Effector memory CD4-positive, alpha-beta T cell (primary cell): ENCODE results near the gene NFATC3.

Experiments used
- DNase-seq, 3 donors: peaks; one replicate each; pipeline ENCODE4 v3.0.0-alpha.2; 2020
- H3K27ac ChIP-seq: 2 replicates; pipeline ENCODE4 v1.7.0; 2013; ENCODE audit warnings: mild to moderate bottlenecking, low read length, moderate library complexity; ENCODE audit not compliant: insufficient read depth, poor library complexity, severe bottlenecking
- H3K27me3 ChIP-seq: replicated peaks from 2 replicates; pipeline ENCODE4 v1.7.0; 2013; ENCODE audit warnings: mild to moderate bottlenecking, low read length; ENCODE audit not compliant: insufficient read depth, control insufficient read depth, poor library complexity, severe bottlenecking
- H3K36me3 ChIP-seq: 2 replicates; pipeline ENCODE4 v1.7.0; 2013; ENCODE audit warnings: mild to moderate bottlenecking, low read length, moderate library complexity; ENCODE audit not compliant: control insufficient read depth, insufficient read depth
- H3K4me1 ChIP-seq: 2 replicates; pipeline ENCODE4 v1.7.0; 2013; ENCODE audit warnings: low read length, mild to moderate bottlenecking; ENCODE audit not compliant: control insufficient read depth, insufficient read depth, poor library complexity, severe bottlenecking
- H3K4me3 ChIP-seq: 2 replicates; pipeline ENCODE4 v1.7.0; 2013; ENCODE audit warnings: low read length, low read depth, mild to moderate bottlenecking; ENCODE audit not compliant: insufficient read depth, poor library complexity, severe bottlenecking
- H3K9me3 ChIP-seq: 2 replicates; pipeline ENCODE4 v1.7.0; 2013; ENCODE audit warnings: mild to moderate bottlenecking, low read length, moderate library complexity; ENCODE audit not compliant: control insufficient read depth

The NFATC3 gene

DNA sequence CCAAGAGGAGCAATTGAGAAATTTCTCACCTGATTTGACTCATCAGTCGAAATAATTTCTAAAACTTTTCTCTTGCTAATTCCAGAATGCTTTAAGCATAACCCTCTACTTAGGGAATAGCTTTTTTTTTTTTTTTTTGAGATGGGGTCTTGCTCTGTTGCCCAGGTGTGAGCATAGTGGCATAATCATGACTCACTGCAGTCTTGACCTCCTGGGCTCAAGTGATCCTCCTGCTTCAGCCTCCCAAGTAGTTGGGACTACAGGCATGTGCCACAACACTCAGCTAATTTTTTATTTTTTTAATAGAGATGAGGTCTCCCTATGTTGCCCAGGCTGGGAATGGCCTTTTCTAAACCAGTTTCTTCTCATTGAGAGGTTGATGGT, 13.7 kb upstream of the NFATC3 start:
- H3K36me3 ChIP-seq, result peaks cover 6% of the 10 kb centered on the region
- DNase-seq, result no peak
- no peak overlapping the region for H3K27ac ChIP-seq
- peaks cover 73% of the 10 kb centered on the region for H3K4me1 ChIP-seq
- no peak overlapping the region for H3K4me3 ChIP-seq
- no peaks in the 10 kb centered on the region for H3K9me3 ChIP-seq
- no peaks in the 10 kb centered on the region for H3K27me3 ChIP-seq

DNA sequence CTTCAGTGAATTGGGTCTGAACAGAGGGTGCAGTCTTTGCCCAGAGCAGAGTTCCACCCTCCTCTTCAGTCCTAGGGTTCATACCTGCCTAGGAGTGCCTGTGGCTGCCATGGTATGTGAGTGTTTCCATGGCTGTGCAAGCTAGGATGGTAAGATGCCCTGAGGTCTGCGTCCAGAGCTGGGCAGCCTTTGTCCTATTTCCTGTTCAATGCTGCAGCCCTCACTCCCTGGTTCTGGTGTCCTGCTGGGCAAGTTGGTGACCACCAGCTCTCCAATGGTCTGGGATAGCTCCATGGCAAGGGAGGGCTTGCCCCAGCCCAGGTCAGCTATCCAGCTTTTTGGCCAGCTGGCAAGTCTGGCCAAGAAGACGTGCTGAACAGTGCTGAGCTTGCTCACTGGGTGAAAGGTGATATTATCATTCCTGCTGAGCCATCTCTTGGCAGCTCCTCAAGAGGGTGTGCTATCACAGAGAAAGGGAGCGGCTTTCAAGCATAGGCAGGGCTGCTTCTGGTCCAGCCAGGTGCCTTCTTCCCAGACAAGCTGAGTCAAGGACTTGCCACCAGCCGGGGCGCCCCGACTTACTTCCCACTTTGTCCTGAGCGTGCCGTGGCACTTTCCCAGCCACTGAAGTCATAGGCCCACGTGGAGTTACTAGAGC, 13.0 kb upstream of the NFATC3 start:
- H3K4me1 ChIP-seq, result peaks cover 73% of the 10 kb centered on the region
- H3K36me3 ChIP-seq, result peaks cover 4% of the 10 kb centered on the region
- no peak overlapping the region for H3K27ac ChIP-seq
- H3K4me3 ChIP-seq, result no peak overlapping the region
- no peak for DNase-seq
- H3K27me3 ChIP-seq, result no peaks in the 10 kb centered on the region
- H3K9me3 ChIP-seq, result no peaks in the 10 kb centered on the region

DNA sequence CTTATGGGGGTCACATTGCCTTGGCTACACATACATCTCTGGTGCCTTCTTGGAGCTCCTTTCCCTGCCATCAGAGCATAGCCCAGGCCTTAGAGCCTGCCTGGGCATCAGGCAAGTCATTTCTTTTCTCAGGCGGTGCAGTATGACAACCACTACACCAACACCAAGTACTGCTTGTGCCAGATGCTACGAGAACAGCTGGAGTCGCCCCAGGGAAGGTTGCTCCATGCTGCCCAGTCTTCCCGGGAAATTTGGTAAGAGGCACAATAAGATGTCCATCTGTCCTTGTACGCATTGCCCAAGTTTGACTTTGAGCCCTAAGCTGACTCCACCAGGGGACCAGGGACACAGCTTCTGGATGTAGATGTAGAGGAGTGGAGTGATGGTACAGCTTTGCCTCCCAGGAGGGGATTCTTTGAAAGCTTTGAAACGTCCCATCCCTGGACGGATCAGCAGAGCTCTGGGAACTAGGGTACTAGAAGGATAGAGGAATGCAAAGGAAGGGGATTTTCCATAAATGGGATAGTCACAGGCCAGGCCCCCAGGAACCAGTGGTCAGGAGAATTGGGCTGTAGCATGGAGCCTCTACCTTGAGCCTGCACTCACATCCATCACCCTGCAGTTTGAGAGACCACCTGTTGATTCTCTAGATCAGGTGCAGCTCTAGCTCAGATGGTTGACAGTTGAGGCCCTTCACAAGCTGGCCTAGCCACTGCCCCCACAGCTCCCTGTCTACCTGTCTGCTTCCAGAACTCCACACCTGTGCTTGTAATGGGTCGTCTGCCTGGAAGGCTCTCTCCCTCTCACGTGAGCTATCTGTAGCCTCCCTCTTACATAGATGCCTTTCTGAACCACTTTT, 11.0 kb upstream of the NFATC3 start:
- Histone ChIP-seq H3K9me3 (no peaks in the 10 kb centered on the region), H3K36me3 (peaks cover 4% of the 10 kb centered on the region), H3K27ac (peak overlapping the region; percentile 33), H3K27me3 (no peaks in the 10 kb centered on the region), H3K4me1 (peaks cover 83% of the 10 kb centered on the region), H3K4me3 (peak overlapping the region; percentile 37)
- no peak for DNase-seq

DNA sequence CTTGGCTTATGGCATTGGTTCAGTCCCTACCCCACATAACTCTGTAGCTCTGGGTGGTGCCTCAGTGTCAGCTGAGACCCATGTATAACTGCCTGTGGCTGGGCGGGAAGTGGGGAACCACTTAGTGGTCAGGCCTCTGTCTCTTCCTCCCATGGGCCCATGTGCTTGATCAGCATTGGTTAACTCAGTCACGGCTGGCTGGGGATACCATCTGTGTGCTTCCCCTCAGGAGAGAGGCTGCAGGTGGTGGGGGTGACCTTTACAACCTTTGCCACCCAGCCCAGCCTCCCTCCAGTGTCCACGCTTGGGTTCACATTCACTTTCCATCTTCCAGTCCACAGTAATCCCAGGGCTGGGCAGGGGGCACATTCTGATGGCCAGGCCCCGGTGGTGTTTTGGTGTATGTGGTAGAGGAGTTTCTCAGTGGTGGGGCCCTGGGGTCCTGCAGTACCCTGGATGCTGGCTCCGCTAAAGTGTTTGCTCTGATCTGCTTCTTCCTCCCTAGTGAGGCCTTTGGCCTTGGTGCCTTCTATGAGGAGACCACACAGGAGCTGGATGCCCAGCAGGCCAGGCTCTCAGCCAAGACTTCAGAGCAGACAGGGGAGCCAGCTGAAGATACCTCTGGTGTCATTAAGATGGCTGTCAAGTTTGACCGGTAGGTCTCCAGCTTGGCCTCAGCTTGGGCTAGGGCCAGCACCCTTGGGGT, 10.2 kb upstream of the NFATC3 start:
- Histone ChIP-seq H3K4me1 (peaks cover 82% of the 10 kb centered on the region), H3K9me3 (no peaks in the 10 kb centered on the region), H3K36me3 (peaks cover 4% of the 10 kb centered on the region), H3K27ac (peak overlapping the region; percentile 33), H3K4me3 (peak overlapping the region; percentile 37), H3K27me3 (no peaks in the 10 kb centered on the region)
- DNase-seq, result peak; percentile 57 to 63 (median 60)

DNA sequence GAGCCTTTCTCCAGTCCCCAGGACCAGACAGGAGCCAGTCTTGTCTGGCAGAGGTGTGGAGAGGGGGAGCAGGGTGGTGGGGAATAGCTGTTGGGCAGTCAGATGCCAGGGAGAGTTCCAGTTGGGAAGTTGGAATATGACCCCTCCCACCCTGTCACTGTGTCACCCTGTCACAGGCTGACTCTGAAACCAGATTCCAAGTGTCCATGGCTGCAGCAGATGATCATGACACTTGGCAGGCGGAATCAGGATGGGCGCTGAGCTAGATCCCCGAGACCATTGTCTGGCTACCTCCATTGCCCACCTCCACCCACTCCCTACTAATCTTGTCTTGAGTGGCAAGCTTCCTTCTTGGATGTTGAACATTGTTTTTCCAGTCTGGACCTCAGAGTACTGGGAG, 9.2 kb upstream of the NFATC3 start:
- DNase-seq, result no peak
- peaks cover 81% of the 10 kb centered on the region for H3K4me1 ChIP-seq
- no peaks in the 10 kb centered on the region for H3K9me3 ChIP-seq
- H3K27ac ChIP-seq, result peak overlapping the region; percentile 33
- H3K4me3 ChIP-seq, result no peak overlapping the region
- H3K36me3 ChIP-seq, result peaks cover 4% of the 10 kb centered on the region
- no peaks in the 10 kb centered on the region for H3K27me3 ChIP-seq

DNA sequence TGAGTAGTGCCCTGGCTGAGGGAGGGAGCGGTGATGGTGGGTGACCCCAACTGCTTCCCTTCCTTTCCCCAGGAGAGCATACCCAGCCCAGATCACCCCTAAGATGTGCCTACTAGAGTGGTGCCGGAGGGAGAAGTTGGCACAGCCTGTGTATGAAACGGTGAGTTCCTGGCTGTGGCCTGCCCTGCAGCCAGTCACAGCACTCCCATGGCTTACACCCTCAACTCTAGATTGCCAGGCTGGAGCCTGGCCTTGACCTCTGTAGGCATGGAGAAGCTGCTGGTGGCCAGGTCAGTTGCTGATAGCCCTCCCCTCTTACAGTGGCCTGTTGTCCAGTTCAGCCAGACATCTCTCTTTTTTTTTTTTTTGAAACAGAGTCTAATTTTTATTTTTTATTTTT, 8.6 kb upstream of the NFATC3 start:
- no peak overlapping the region for H3K4me3 ChIP-seq
- no peak for DNase-seq
- H3K27ac ChIP-seq, result no peak overlapping the region
- H3K4me1 ChIP-seq, result peaks cover 81% of the 10 kb centered on the region
- no peaks in the 10 kb centered on the region for H3K27me3 ChIP-seq
- peaks cover 4% of the 10 kb centered on the region for H3K36me3 ChIP-seq
- no peaks in the 10 kb centered on the region for H3K9me3 ChIP-seq

DNA sequence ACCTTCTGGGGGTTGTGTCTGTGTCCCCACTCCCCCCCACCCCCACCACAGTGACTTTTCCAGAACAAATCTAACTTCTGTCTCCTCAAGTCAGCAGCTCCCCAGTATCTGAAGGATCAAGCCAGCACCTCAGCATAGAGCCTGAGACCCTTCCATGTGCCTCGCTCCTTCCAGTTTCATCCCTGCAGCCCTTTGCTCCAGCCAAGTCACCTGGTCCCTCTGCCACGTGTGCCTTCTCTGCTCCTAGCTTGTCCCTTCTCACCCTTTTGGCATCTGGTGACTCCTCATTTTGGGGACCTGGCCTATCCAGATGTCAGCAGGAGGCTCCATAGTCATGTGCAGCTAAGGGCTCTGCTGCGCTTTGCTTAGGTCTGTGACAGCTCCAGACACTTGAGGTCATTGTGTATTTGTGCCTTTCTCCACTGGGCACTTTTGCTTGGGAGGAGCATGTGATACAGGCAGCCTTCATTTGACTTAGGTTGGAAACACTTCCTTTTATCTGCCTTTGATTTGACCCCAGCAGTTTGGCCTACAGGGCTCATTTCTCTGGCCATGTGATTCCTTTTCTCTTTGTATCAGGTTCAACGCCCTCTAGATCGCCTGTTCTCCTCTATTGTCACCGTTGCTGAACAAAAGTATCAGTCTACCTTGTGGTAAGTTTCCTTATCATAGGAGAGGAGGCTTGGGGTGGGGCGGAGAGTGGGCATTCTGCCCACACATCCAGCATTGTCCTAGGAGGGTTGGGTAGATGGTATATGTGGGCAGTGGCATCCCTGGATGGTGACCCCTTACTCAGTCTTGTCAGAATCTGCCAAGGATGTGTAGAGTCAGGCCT, 7.1 kb upstream of the NFATC3 start:
- Histone ChIP-seq H3K27ac (peak overlapping the region; percentile 68), H3K36me3 (peaks cover 4% of the 10 kb centered on the region), H3K4me1 (peaks cover 81% of the 10 kb centered on the region), H3K27me3 (no peaks in the 10 kb centered on the region), H3K4me3 (no peak overlapping the region), H3K9me3 (no peaks in the 10 kb centered on the region)
- DNase-seq, result no peak

DNA sequence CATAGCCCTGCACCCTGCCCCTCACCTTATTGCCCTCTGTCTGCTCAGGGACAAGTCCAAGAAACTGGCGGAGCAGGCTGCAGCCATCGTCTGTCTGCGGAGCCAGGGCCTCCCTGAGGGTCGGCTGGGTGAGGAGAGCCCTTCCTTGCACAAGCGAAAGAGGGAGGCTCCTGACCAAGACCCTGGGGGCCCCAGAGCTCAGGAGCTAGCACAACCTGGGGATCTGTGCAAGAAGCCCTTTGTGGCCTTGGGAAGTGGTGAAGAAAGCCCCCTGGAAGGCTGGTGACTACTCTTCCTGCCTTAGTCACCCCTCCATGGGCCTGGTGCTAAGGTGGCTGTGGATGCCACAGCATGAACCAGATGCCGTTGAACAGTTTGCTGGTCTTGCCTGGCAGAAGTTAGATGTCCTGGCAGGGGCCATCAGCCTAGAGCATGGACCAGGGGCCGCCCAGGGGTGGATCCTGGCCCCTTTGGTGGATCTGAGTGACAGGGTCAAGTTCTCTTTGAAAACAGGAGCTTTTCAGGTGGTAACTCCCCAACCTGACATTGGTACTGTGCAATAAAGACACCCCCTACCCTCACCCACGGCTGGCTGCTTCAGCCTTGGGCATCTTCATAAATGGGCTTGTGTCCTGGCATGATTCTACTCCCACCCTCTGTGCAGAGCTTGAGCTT, 6.3 kb upstream of the NFATC3 start:
- Histone ChIP-seq H3K4me1 (peaks cover 83% of the 10 kb centered on the region), H3K27me3 (no peaks in the 10 kb centered on the region), H3K36me3 (peaks cover 1% of the 10 kb centered on the region), H3K27ac (peak overlapping the region; percentile 68), H3K9me3 (no peaks in the 10 kb centered on the region), H3K4me3 (no peak overlapping the region)
- DNase-seq, result no peak

DNA sequence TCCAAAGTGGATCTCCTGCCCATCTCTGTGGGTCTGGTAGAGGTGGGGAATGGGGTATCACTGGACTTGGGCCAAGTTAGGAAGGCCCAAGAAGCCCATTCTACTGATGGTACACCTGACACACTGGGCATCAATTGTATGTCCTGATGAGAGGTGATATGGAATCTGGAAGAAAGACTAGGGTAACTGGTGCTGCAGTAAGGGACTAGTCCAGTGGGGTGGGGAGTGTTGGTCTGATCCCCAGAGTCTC, 5.9 kb upstream of the NFATC3 start:
- Histone ChIP-seq H3K27me3 (no peaks in the 10 kb centered on the region), H3K4me1 (peaks cover 83% of the 10 kb centered on the region), H3K27ac (peak overlapping the region; percentile 68), H3K36me3 (no peaks in the 10 kb centered on the region), H3K9me3 (no peaks in the 10 kb centered on the region), H3K4me3 (peak overlapping the region; percentile 9)
- no peak for DNase-seq
